ENCODE results near the gene SMARCD2. TPM values are rescaled to one million over a fixed set of nuclear protein-coding genes. Genes with fewer than 3 reads are reported as not detected.

Gene SMARCD2
- total RNA-seq, 1 experiment from 2014 or later = 103 TPM

GRCh38 chr17:63826468-63827001, 15.9 kb downstream of the SMARCD2 start:
- Histone ChIP-seq H3K9ac (ENCODE audit: low read length) (peak overlapping the region; percentile 86), H3K4me3 (ENCODE audit: low read length) (peak overlapping the region; percentile 87), H3K36me3 (ENCODE audit: insufficient read depth, low read length) (peaks cover 50% of the 10 kb centered on the region; the same call in 1 of the 2 replicates), H3K4me1 (ENCODE audit: low read length) (peaks cover 28% of the 10 kb centered on the region), H3K4me2 (ENCODE audit: low read depth, low read length, poor library complexity, severe bottlenecking) (peak overlapping the region; percentile 91), H3K79me2 (ENCODE audit: low read length) (peaks cover 62% of the 10 kb centered on the region), H3K27ac (ENCODE audit: low read length) (peak overlapping the region; percentile 81; the same call in 1 of the 2 replicates), H4K20me1 (ENCODE audit: insufficient read depth, low read depth, low read length) (peaks cover 29% of the 10 kb centered on the region), H3K27me3 (ENCODE audit: low read length) (no peaks in the 10 kb centered on the region), H3K9me2 (replicated peaks; ENCODE audit: insufficient read depth, low read length) (no peaks in the 10 kb centered on the region), H2AFZ (ENCODE audit: low read length) (0 out of 2 replicates have a peak overlapping the region, but pooled peaks have one; percentile 96), H3K9me3 (ENCODE audit: low read length) (no peaks in the 10 kb centered on the region)
- DNase-seq = peak; percentile 67

GRCh38 chr17:63824362-63824761, 18.1 kb downstream of the SMARCD2 start:
- H3K9me3 ChIP-seq (ENCODE audit: low read length) = no peaks in the 10 kb centered on the region
- H3K4me3 ChIP-seq (ENCODE audit: low read length) = no peak overlapping the region
- H3K4me2 ChIP-seq (ENCODE audit: low read depth, low read length, poor library complexity, severe bottlenecking) = no peak overlapping the region
- no peak overlapping the region for H3K27ac ChIP-seq (ENCODE audit: low read length)
- peaks cover 49% of the 10 kb centered on the region; the same call in 1 of the 2 replicates for H3K36me3 ChIP-seq (ENCODE audit: insufficient read depth, low read length)
- DNase-seq = no peak
- H3K79me2 ChIP-seq (ENCODE audit: low read length) = peaks cover 56% of the 10 kb centered on the region
- H4K20me1 ChIP-seq (ENCODE audit: insufficient read depth, low read depth, low read length) = peaks cover 29% of the 10 kb centered on the region
- H3K27me3 ChIP-seq (ENCODE audit: low read length) = no peaks in the 10 kb centered on the region
- H3K9me2 ChIP-seq (replicated peaks; ENCODE audit: insufficient read depth, low read length) = no peaks in the 10 kb centered on the region
- H3K4me1 ChIP-seq (ENCODE audit: low read length) = peaks cover 28% of the 10 kb centered on the region
- no peak overlapping the region for H3K9ac ChIP-seq (ENCODE audit: low read length)
- no peak overlapping the region for H2AFZ ChIP-seq (ENCODE audit: low read length)

- no peak for DNase-seq
- Histone ChIP-seq H3K4me3 (ENCODE audit: low read length) (no peak overlapping the region), H4K20me1 (ENCODE audit: insufficient read depth, low read depth, low read length) (peaks cover 29% of the 10 kb centered on the region), H3K9me3 (ENCODE audit: low read length) (no peaks in the 10 kb centered on the region), H3K4me1 (ENCODE audit: low read length) (peaks cover 23% of the 10 kb centered on the region), H3K9ac (ENCODE audit: low read length) (no peak overlapping the region), H2AFZ (ENCODE audit: low read length) (no peak overlapping the region), H3K4me2 (ENCODE audit: low read depth, low read length, poor library complexity, severe bottlenecking) (no peak overlapping the region), H3K79me2 (ENCODE audit: low read length) (peaks cover 56% of the 10 kb centered on the region), H3K27ac (ENCODE audit: low read length) (no peak overlapping the region), H3K9me2 (replicated peaks; ENCODE audit: insufficient read depth, low read length) (no peaks in the 10 kb centered on the region), H3K27me3 (ENCODE audit: low read length) (no peaks in the 10 kb centered on the region), H3K36me3 (ENCODE audit: insufficient read depth, low read length) (peaks cover 52% of the 10 kb centered on the region; the same call in 1 of the 2 replicates)
Measured at GRCh38 chr17:63823659-63824331, 18.7 kb downstream of the SMARCD2 start.

- peaks cover 29% of the 10 kb centered on the region for H4K20me1 ChIP-seq (ENCODE audit: insufficient read depth, low read depth, low read length)
- no peak for DNase-seq
- no peak overlapping the region for H3K9ac ChIP-seq (ENCODE audit: low read length)
- H3K4me1 ChIP-seq (ENCODE audit: low read length) = peaks cover 14% of the 10 kb centered on the region
- H3K36me3 ChIP-seq (ENCODE audit: insufficient read depth, low read length) = peaks cover 63% of the 10 kb centered on the region; the same call in 1 of the 2 replicates
- no peaks in the 10 kb centered on the region for H3K9me3 ChIP-seq (ENCODE audit: low read length)
- no peaks in the 10 kb centered on the region for H3K27me3 ChIP-seq (ENCODE audit: low read length)
- no peaks in the 10 kb centered on the region for H3K9me2 ChIP-seq (replicated peaks; ENCODE audit: insufficient read depth, low read length)
- H2AFZ ChIP-seq (ENCODE audit: low read length) = no peak overlapping the region
- no peak overlapping the region for H3K4me2 ChIP-seq (ENCODE audit: low read depth, low read length, poor library complexity, severe bottlenecking)
- no peak overlapping the region for H3K27ac ChIP-seq (ENCODE audit: low read length)
- H3K79me2 ChIP-seq (ENCODE audit: low read length) = peaks cover 52% of the 10 kb centered on the region
- no peak overlapping the region for H3K4me3 ChIP-seq (ENCODE audit: low read length)
Measured at GRCh38 chr17:63822537-63822936, 19.9 kb downstream of the SMARCD2 start.

GRCh38 chr17:63821804-63822203, 20.7 kb downstream of the SMARCD2 start:
- no peak overlapping the region for H3K27ac ChIP-seq (ENCODE audit: low read length)

GRCh38 chr17:63820963-63821561, 21.4 kb downstream of the SMARCD2 start:
- no peak overlapping the region for H3K4me3 ChIP-seq (ENCODE audit: low read length)
- H3K36me3 ChIP-seq (ENCODE audit: insufficient read depth, low read length) = peaks cover 78% of the 10 kb centered on the region; the same call in 1 of the 2 replicates
- peaks cover 52% of the 10 kb centered on the region for H3K79me2 ChIP-seq (ENCODE audit: low read length)
- peaks cover 12% of the 10 kb centered on the region for H3K4me1 ChIP-seq (ENCODE audit: low read length)
- no peaks in the 10 kb centered on the region for H3K9me3 ChIP-seq (ENCODE audit: low read length)
- H3K27me3 ChIP-seq (ENCODE audit: low read length) = no peaks in the 10 kb centered on the region
- H4K20me1 ChIP-seq (ENCODE audit: insufficient read depth, low read depth, low read length) = peaks cover 22% of the 10 kb centered on the region
- H3K9ac ChIP-seq (ENCODE audit: low read length) = no peak overlapping the region
- H3K9me2 ChIP-seq (replicated peaks; ENCODE audit: insufficient read depth, low read length) = no peaks in the 10 kb centered on the region
- no peak for DNase-seq
- H2AFZ ChIP-seq (ENCODE audit: low read length) = no peak overlapping the region
- no peak overlapping the region for H3K27ac ChIP-seq (ENCODE audit: low read length)
- no peak overlapping the region for H3K4me2 ChIP-seq (ENCODE audit: low read depth, low read length, poor library complexity, severe bottlenecking)

More at GRCh38 chr17:63821804-63822203, 20.7 kb downstream of the SMARCD2 start:
- H3K36me3 ChIP-seq (ENCODE audit: insufficient read depth, low read length) = peaks cover 71% of the 10 kb centered on the region; the same call in 1 of the 2 replicates
- peaks cover 56% of the 10 kb centered on the region for H3K79me2 ChIP-seq (ENCODE audit: low read length)
- DNase-seq = no peak
- peaks cover 14% of the 10 kb centered on the region for H3K4me1 ChIP-seq (ENCODE audit: low read length)
- no peak overlapping the region for H3K9ac ChIP-seq (ENCODE audit: low read length)
- peaks cover 29% of the 10 kb centered on the region for H4K20me1 ChIP-seq (ENCODE audit: insufficient read depth, low read depth, low read length)
- no peak overlapping the region for H3K4me3 ChIP-seq (ENCODE audit: low read length)
- no peak overlapping the region for H3K4me2 ChIP-seq (ENCODE audit: low read depth, low read length, poor library complexity, severe bottlenecking)
- no peaks in the 10 kb centered on the region for H3K27me3 ChIP-seq (ENCODE audit: low read length)
- no peaks in the 10 kb centered on the region for H3K9me2 ChIP-seq (replicated peaks; ENCODE audit: insufficient read depth, low read length)
- no peaks in the 10 kb centered on the region for H3K9me3 ChIP-seq (ENCODE audit: low read length)
- H2AFZ ChIP-seq (ENCODE audit: low read length) = no peak overlapping the region

GRCh38 chr17:63819585-63820537, 22.6 kb downstream of the SMARCD2 start:
- Histone ChIP-seq H4K20me1 (ENCODE audit: insufficient read depth, low read depth, low read length) (peaks cover 15% of the 10 kb centered on the region), H3K27ac (ENCODE audit: low read length) (no peak overlapping the region), H3K4me3 (ENCODE audit: low read length) (no peak overlapping the region), H3K4me1 (ENCODE audit: low read length) (no peaks in the 10 kb centered on the region), H3K9me2 (replicated peaks; ENCODE audit: insufficient read depth, low read length) (no peaks in the 10 kb centered on the region), H3K4me2 (ENCODE audit: low read depth, low read length, poor library complexity, severe bottlenecking) (no peak overlapping the region), H3K9ac (ENCODE audit: low read length) (no peak overlapping the region), H3K79me2 (ENCODE audit: low read length) (peaks cover 44% of the 10 kb centered on the region), H2AFZ (ENCODE audit: low read length) (no peak overlapping the region), H3K27me3 (ENCODE audit: low read length) (no peaks in the 10 kb centered on the region), H3K36me3 (ENCODE audit: insufficient read depth, low read length) (peaks cover 80% of the 10 kb centered on the region; the same call in 1 of the 2 replicates), H3K9me3 (ENCODE audit: low read length) (no peaks in the 10 kb centered on the region)
- DNase-seq = no peak

Measured in Karpas-422 (cell line).